Testis (tissue), 3 donors: ENCODE results near the gene RTL9. TPM values are rescaled to one million over a fixed set of nuclear protein-coding genes. Genes with fewer than 3 reads are reported as not detected.

Experiments
- DNase-seq: peaks from one replicate; pipeline ENCODE4 v3.0.0-alpha.2; 2019
- H3K27ac ChIP-seq, 2 donors: fragments of 200-600 bp; sonication (generic); one replicate each; pipeline ENCODE4 v1.5.1; 2019
- H3K27me3 ChIP-seq: fragments of 200-600 bp; sonication (generic); one replicate; pipeline ENCODE4 v1.5.1; 2019
- H3K36me3 ChIP-seq: fragments of 200-600 bp; sonication (generic); one replicate; pipeline ENCODE4 v1.5.1; 2017; ENCODE audit warnings: low read depth; ENCODE audit errors: missing control alignments
- H3K4me1 ChIP-seq: fragments of 200-600 bp; sonication (generic); one replicate; pipeline ENCODE4 v1.5.1; 2019
- H3K4me3 ChIP-seq, 2 donors: fragments of 200-600 bp; sonication (generic); one replicate each; pipeline ENCODE4 v1.5.1; 2017 to 2019
- H3K9me3 ChIP-seq: fragments of 200-600 bp; sonication (generic); one replicate; pipeline ENCODE4 v1.5.1; 2017
- CTCF ChIP-seq, 3 experiments: fragments of 450-650 bp in 2 of 3; fragments of 200-600 bp in 1 of 3; sonication (generic) in 1 of 3; IDR thresholded peaks; one replicate each; pipeline ENCODE4 v1.5.1; 2016 to 2019; ENCODE audit warnings: antibody characterized with exemption in 3 of 3, mild to moderate bottlenecking in 2 of 3, moderate library complexity in 1 of 3
- POLR2A ChIP-seq: fragments of 450-650 bp; IDR thresholded peaks from one replicate; pipeline ENCODE4 v1.6.1; 2017; ENCODE audit warnings: antibody characterized with exemption, mild to moderate bottlenecking, moderate library complexity
- WGBS, 2 donors: methylation state at CpG; one replicate each; pipeline ENCODE4 v1.1.5; 2018; 5-methylcytosine and 5-hydroxymethylcytosine counted together
- intact Hi-C: fragments of 100-400 bp; cut with DNase I; formaldehyde crosslinking; loops from one replicate; pipeline ENCODE4 v1.15.1; 2023; ENCODE audit warnings: low total_unique reads
- polyA plus RNA-seq: library from polyadenylated mRNA; stranded (reverse); fragments of 350-450 nt; fragmentation: Illumina TruSeq; extraction: RNeasy Lipid Tissue Mini Kit (QIAGEN cat#74804); gene quantifications from one replicate; pipeline ENCODE4 v1.2.3, GENCODE V29; 2014; ENCODE audit warnings: low read depth, low replicate concordance; ENCODE audit not compliant: insufficient read depth
- total RNA-seq, 2 donors: library from RNA; depleted of rRNA; stranded (reverse); fragments of >200 nt; gene quantifications; one replicate each; pipeline ENCODE4 v1.2.3, GENCODE V29; 2016

RTL9 gene
- total and polyA plus RNA-seq, 3 donors from 2014 or later, result 27.1 to 94.4 (median 66.6) TPM

- TF ChIP-seq CTCF (IDR thresholded peaks at IDR 0.05), result no peak
- TF ChIP-seq POLR2A, result no peak
- no peaks in the 10 kb centered on the region for H3K27me3 ChIP-seq
- intact Hi-C loops, result no loop called here
Observed at GRCh38 chrX:110318664-110318968, 40.0 kb upstream of the RTL9 start.

GRCh38 chrX:110320381-110320987 lies 38.2 kb upstream of the RTL9 start:
- H3K27ac ChIP-seq, result no peak overlapping the region
- H3K4me1 ChIP-seq, result no peaks in the 10 kb centered on the region
- intact Hi-C loops, result no loop called here
- no peaks in the 10 kb centered on the region for H3K27me3 ChIP-seq
- 38 to 89% methylated on average over 2 to 3 of the region's 3 CpGs for WGBS, 2 donors
- TF ChIP-seq POLR2A (no peak), CTCF (IDR thresholded peaks at IDR 0.05) (no peak)
- no peaks in the 10 kb centered on the region for H3K9me3 ChIP-seq
- no peak overlapping the region for H3K4me3 ChIP-seq
- DNase-seq, result no peak
- no peaks in the 10 kb centered on the region for H3K36me3 ChIP-seq

More at GRCh38 chrX:110318664-110318968, 40.0 kb upstream of the RTL9 start:
- Histone ChIP-seq H3K4me3 (peak overlapping the region; percentile 66 to 84), H3K4me1 (no peaks in the 10 kb centered on the region), H3K36me3 (no peaks in the 10 kb centered on the region), H3K27ac (peak overlapping the region in 1 of 2 donors; percentile 90), H3K9me3 (no peaks in the 10 kb centered on the region)
- DNase-seq, result no peak
- WGBS, 2 donors, result 0 to 4% methylated on average over 4 of the region's 4 CpGs

- Histone ChIP-seq H3K36me3 (no peaks in the 10 kb centered on the region), H3K27ac (no peak overlapping the region), H3K4me1 (no peaks in the 10 kb centered on the region), H3K27me3 (no peaks in the 10 kb centered on the region), H3K4me3 (no peak overlapping the region), H3K9me3 (no peaks in the 10 kb centered on the region)
- intact Hi-C loops, result no loop called here
- no peak for TF ChIP-seq CTCF (IDR thresholded peaks at IDR 0.05)
- no peak for TF ChIP-seq POLR2A
- no peak for DNase-seq
Observed at GRCh38 chrX:110321081-110321480, 37.6 kb upstream of the RTL9 start.

- Histone ChIP-seq H3K4me1 (no peaks in the 10 kb centered on the region), H3K27me3 (no peaks in the 10 kb centered on the region), H3K36me3 (no peaks in the 10 kb centered on the region), H3K9me3 (no peaks in the 10 kb centered on the region), H3K27ac (no peak overlapping the region), H3K4me3 (no peak overlapping the region)
- TF ChIP-seq POLR2A (no peak), CTCF (IDR thresholded peaks at IDR 0.05) (no peak)
- intact Hi-C loops, result no loop called here
- WGBS, 2 donors, result 82 to 85% methylated on average over 3 of the region's 3 CpGs
- DNase-seq, result no peak
Observed at GRCh38 chrX:110321670-110322069, 37.0 kb upstream of the RTL9 start.

GRCh38 chrX:110322603-110323002 lies 36.0 kb upstream of the RTL9 start:
- H3K4me3 ChIP-seq, result no peak overlapping the region
- H3K9me3 ChIP-seq, result no peaks in the 10 kb centered on the region
- no peaks in the 10 kb centered on the region for H3K4me1 ChIP-seq
- TF ChIP-seq POLR2A, result no peak
- H3K27me3 ChIP-seq, result no peaks in the 10 kb centered on the region
- no peak for DNase-seq
- WGBS, 2 donors, result 82 to 86% methylated on average over 4 of the region's 4 CpGs
- H3K36me3 ChIP-seq, result no peaks in the 10 kb centered on the region
- H3K27ac ChIP-seq, result no peak overlapping the region
- intact Hi-C loops, result no loop called here
